Naive thymus-derived CD4-positive, alpha-beta T cell (primary cell): ENCODE measurements around the gene PDE4D. TPM values are rescaled to one million over a fixed set of nuclear protein-coding genes. Genes with fewer than 3 reads are reported as not detected.

Experiments used
- ATAC-seq: fragments of 150-1000 bp; cut with Tn5 transposase; 2 replicates; pipeline ENCODE4 v1.10.0; 2021; ENCODE audit warnings: mild to moderate bottlenecking, moderate library complexity
- CTCF ChIA-PET: fragments of 350-600 bp; sonication (Branson Sonifier 250); formaldehyde crosslinking; loops from one replicate; lab custom pipeline; 2021; ENCODE audit warnings: antibody characterized with exemption; lab: Charles Lee
- POLR2A ChIA-PET: fragments of 350-600 bp; sonication (Branson Sonifier 250); formaldehyde crosslinking; loops from one replicate; lab custom pipeline; 2021; ENCODE audit warnings: antibody characterized with exemption, inconsistent platforms; lab: Charles Lee
- DNase-seq, 9 donors: peaks; one replicate each; pipeline versions ENCODE4 v3.0.0 to v3.0.0-alpha.2; 2020 to 2022; ENCODE audit warnings: mixed read lengths in 1 of 9
- H3K27ac ChIP-seq: one replicate; pipeline ENCODE4 v1.7.0; 2013; ENCODE audit warnings: mild to moderate bottlenecking, low read depth, low read length, moderate library complexity
- H3K27me3 ChIP-seq, 2 donors: one replicate each; pipeline ENCODE4 v1.7.0; 2013; ENCODE audit warnings: low read length in 2 of 2, mild to moderate bottlenecking in 2 of 2, moderate library complexity in 2 of 2; ENCODE audit not compliant: control insufficient read depth in 2 of 2, insufficient read depth in 2 of 2
- H3K36me3 ChIP-seq, 3 experiments: 1 replicate in 2 of 3; 2 replicates in 1 of 3; pipeline ENCODE4 v1.7.0; 2013; ENCODE audit warnings: low read length in 3 of 3, mild to moderate bottlenecking in 3 of 3, moderate library complexity in 1 of 3; ENCODE audit not compliant: insufficient read depth in 3 of 3, control insufficient read depth in 2 of 3
- H3K4me1 ChIP-seq, 2 donors: one replicate each; pipeline ENCODE4 v1.7.0; 2013; ENCODE audit warnings: low read length in 2 of 2, mild to moderate bottlenecking in 2 of 2, moderate library complexity in 1 of 2; ENCODE audit not compliant: control insufficient read depth in 2 of 2, insufficient read depth in 2 of 2
- H3K4me3 ChIP-seq: 2 replicates; pipeline ENCODE4 v1.7.0; 2013; ENCODE audit warnings: mild to moderate bottlenecking, low read length
- H3K9me3 ChIP-seq, 3 experiments: 1 replicate in 2 of 3; 2 replicates in 1 of 3; pipeline ENCODE4 v1.7.0; 2013; ENCODE audit warnings: low read length in 3 of 3; ENCODE audit not compliant: control insufficient read depth in 2 of 3
- H3K27ac Mint-ChIP-seq, 9 donors: one replicate each; pipeline ENCODE4 v1.8.0; 2020 to 2022; ENCODE audit warnings: mixed read lengths in 9 of 9, mild to moderate bottlenecking in 8 of 9, moderate library complexity in 5 of 9, inconsistent platforms in 2 of 9
- H3K27me3 Mint-ChIP-seq, 5 donors: one replicate each; pipeline ENCODE4 v1.8.0; 2021 to 2022; ENCODE audit warnings: mixed read lengths in 5 of 5, mild to moderate bottlenecking in 1 of 5
- H3K36me3 Mint-ChIP-seq, 5 donors: one replicate each; pipeline ENCODE4 v1.8.0; 2020 to 2022; ENCODE audit warnings: mixed read lengths in 5 of 5, mild to moderate bottlenecking in 3 of 5, inconsistent platforms in 1 of 5
- H3K4me1 Mint-ChIP-seq, 7 donors: one replicate each; pipeline ENCODE4 v1.8.0; 2020 to 2022; ENCODE audit warnings: mixed read lengths in 7 of 7, mild to moderate bottlenecking in 3 of 7, inconsistent platforms in 1 of 7
- H3K4me3 Mint-ChIP-seq, 10 donors: one replicate each; pipeline ENCODE4 v1.8.0; 2020 to 2022; ENCODE audit warnings: mild to moderate bottlenecking in 10 of 10, mixed read lengths in 10 of 10, moderate library complexity in 6 of 10, inconsistent platforms in 2 of 10
- H3K9me3 Mint-ChIP-seq, 11 donors: one replicate each; pipeline ENCODE4 v1.8.0; 2020 to 2022; ENCODE audit warnings: mixed read lengths in 11 of 11, mild to moderate bottlenecking in 4 of 11, inconsistent platforms in 1 of 11, moderate library complexity in 1 of 11
- intact Hi-C, 2 donors: fragments of 100-400 bp; cut with micrococcal nuclease; formaldehyde crosslinking; loops; one replicate each; pipeline ENCODE4 v1.15.1; 2023
- polyA plus RNA-seq, 2 donors: library from polyadenylated mRNA; unstranded; fragments of 300-500 nt; fragmentation: Illumina TruSeq; gene quantifications; one replicate each; pipeline ENCODE4 v1.2.3, GENCODE V29; 2021
- total RNA-seq, 6 experiments: library from RNA in 5 of 6; stranded (reverse) in 5 of 6; gene quantifications; 1 replicate in 5 of 6; 2 replicates in 1 of 6; pipeline ENCODE4 v1.2.3 and lab custom pipeline; 2021 to 2026

PDE4D gene
- total and polyA plus RNA-seq, 7 experiments from 2014 or later = 4.9 to 102 (median 38.8) TPM

- Histone ChIP-seq H3K4me3 (no peak overlapping the region), H3K27ac (no peak overlapping the region), H3K9me3 (no peaks in the 10 kb centered on the region), H3K36me3 (no peaks in the 10 kb centered on the region), H3K27me3 (no peaks in the 10 kb centered on the region), H3K4me1 (no peaks in the 10 kb centered on the region)
- DNase-seq (no peak), ATAC-seq (no peak)
- Mint-ChIP-seq H3K4me1 (peaks cover 0 to 2% (median 0%) of the 10 kb centered on the region in 7 donors), H3K27ac (no peak overlapping the region), H3K27me3 (no peaks in the 10 kb centered on the region), H3K4me3 (no peak overlapping the region), H3K9me3 (peaks cover 0 to 3% (median 0%) of the 10 kb centered on the region in 11 donors), H3K36me3 (no peaks in the 10 kb centered on the region)
- ChIA-PET POLR2A (no interaction called here), CTCF (interaction anchor here (0.6 kb wide), 1 partner anchor 26 kb away, joined by 3 read pairs; no protein-coding TSS in a partner anchor)
- intact Hi-C loops = no loop called here
These were observed 364.3 kb downstream of the PDE4D start for GRCh38 chr5:59529239-59529638.

- Histone ChIP-seq H3K9me3 (no peaks in the 10 kb centered on the region), H3K36me3 (no peaks in the 10 kb centered on the region), H3K4me3 (no peak overlapping the region), H3K27me3 (no peaks in the 10 kb centered on the region), H3K4me1 (no peaks in the 10 kb centered on the region), H3K27ac (no peak overlapping the region)
- Mint-ChIP-seq H3K27ac (no peak overlapping the region), H3K36me3 (no peaks in the 10 kb centered on the region), H3K9me3 (peaks cover 0 to 9% (median 0%) of the 10 kb centered on the region in 11 donors), H3K4me1 (peaks cover 0 to 2% (median 0%) of the 10 kb centered on the region in 7 donors), H3K27me3 (no peaks in the 10 kb centered on the region), H3K4me3 (no peak overlapping the region)
- intact Hi-C loops = no loop called here
- DNase-seq (no peak), ATAC-seq (no peak)
- ChIA-PET CTCF (no interaction called here), POLR2A (no interaction called here)
These were observed 365.2 kb downstream of the PDE4D start for GRCh38 chr5:59528202-59528862.

- ATAC-seq (no peak), DNase-seq (no peak)
- H3K36me3 Mint-ChIP-seq = no peaks in the 10 kb centered on the region
- Histone ChIP-seq H3K4me3 (no peak overlapping the region), H3K36me3 (no peaks in the 10 kb centered on the region), H3K27ac (no peak overlapping the region), H3K9me3 (no peaks in the 10 kb centered on the region), H3K27me3 (no peaks in the 10 kb centered on the region), H3K4me1 (no peaks in the 10 kb centered on the region)
- ChIA-PET POLR2A (no interaction called here), CTCF (no interaction called here)
- H3K27me3 Mint-ChIP-seq = no peaks in the 10 kb centered on the region
- no peak overlapping the region for H3K27ac Mint-ChIP-seq
- intact Hi-C loops = no loop called here
- H3K4me1 Mint-ChIP-seq = peaks cover 0 to 2% (median 0%) of the 10 kb centered on the region in 7 donors
- H3K4me3 Mint-ChIP-seq = no peak overlapping the region
- peaks cover 0 to 9% (median 0%) of the 10 kb centered on the region in 11 donors for H3K9me3 Mint-ChIP-seq
These were observed 367.6 kb downstream of the PDE4D start for GRCh38 chr5:59525957-59526356.

GRCh38 chr5:59525311-59525710 lies 368.2 kb downstream of the PDE4D start:
- intact Hi-C loops = no loop called here
- no peaks in the 10 kb centered on the region for H3K27me3 Mint-ChIP-seq

GRCh38 chr5:59522201-59522831 lies 371.2 kb downstream of the PDE4D start:
- Histone ChIP-seq H3K9me3 (no peaks in the 10 kb centered on the region), H3K27ac (no peak overlapping the region), H3K4me3 (no peak overlapping the region), H3K36me3 (no peaks in the 10 kb centered on the region), H3K4me1 (no peaks in the 10 kb centered on the region), H3K27me3 (no peaks in the 10 kb centered on the region)
- intact Hi-C loops = no loop called here
- ChIA-PET CTCF (no interaction called here), POLR2A (no interaction called here)
- no peak for ATAC-seq
- peaks cover 0 to 2% (median 0%) of the 10 kb centered on the region in 7 donors for H3K4me1 Mint-ChIP-seq
- no peak overlapping the region for H3K4me3 Mint-ChIP-seq
- no peak overlapping the region for H3K27ac Mint-ChIP-seq
- peaks cover 0 to 9% (median 0%) of the 10 kb centered on the region in 11 donors for H3K9me3 Mint-ChIP-seq
- no peaks in the 10 kb centered on the region for H3K27me3 Mint-ChIP-seq
- no peaks in the 10 kb centered on the region for H3K36me3 Mint-ChIP-seq
- no peak for DNase-seq

More at GRCh38 chr5:59525311-59525710, 368.2 kb downstream of the PDE4D start:
- H3K9me3 ChIP-seq = no peaks in the 10 kb centered on the region
- POLR2A ChIA-PET = no interaction called here
- no peak overlapping the region for H3K4me3 ChIP-seq
- Mint-ChIP-seq H3K9me3 (peaks cover 0 to 9% (median 0%) of the 10 kb centered on the region in 11 donors), H3K4me1 (peaks cover 0 to 2% (median 0%) of the 10 kb centered on the region in 7 donors), H3K27ac (no peak overlapping the region), H3K4me3 (no peak overlapping the region), H3K36me3 (no peaks in the 10 kb centered on the region)
- ATAC-seq (no peak), DNase-seq (no peak)
- H3K27ac ChIP-seq = no peak overlapping the region
- no peaks in the 10 kb centered on the region for H3K4me1 ChIP-seq
- H3K27me3 ChIP-seq = no peaks in the 10 kb centered on the region
- CTCF ChIA-PET = no interaction called here
- no peaks in the 10 kb centered on the region for H3K36me3 ChIP-seq

GRCh38 chr5:59521476-59521875 lies 372.1 kb downstream of the PDE4D start:
- no peak overlapping the region for H3K4me3 Mint-ChIP-seq
- DNase-seq (no peak), ATAC-seq (no peak)
- H3K27me3 Mint-ChIP-seq = no peaks in the 10 kb centered on the region
- Histone ChIP-seq H3K4me3 (no peak overlapping the region), H3K9me3 (no peaks in the 10 kb centered on the region), H3K27me3 (no peaks in the 10 kb centered on the region), H3K36me3 (no peaks in the 10 kb centered on the region), H3K4me1 (no peaks in the 10 kb centered on the region), H3K27ac (no peak overlapping the region)
- intact Hi-C loops = no loop called here
- ChIA-PET CTCF (no interaction called here), POLR2A (no interaction called here)
- H3K27ac Mint-ChIP-seq = no peak overlapping the region
- no peaks in the 10 kb centered on the region for H3K36me3 Mint-ChIP-seq
- H3K4me1 Mint-ChIP-seq = peaks cover 0 to 2% (median 0%) of the 10 kb centered on the region in 7 donors
- H3K9me3 Mint-ChIP-seq = peaks cover 0 to 9% (median 0%) of the 10 kb centered on the region in 11 donors
